Measurements from ENCODE around the gene ZNF766. TPM values are rescaled to one million over a fixed set of nuclear protein-coding genes. Genes with fewer than 3 reads are reported as not detected.
A peak's percentile ranks its signal among the peaks of the same experiment; 100 is the strongest.

Gene ZNF766
- total RNA-seq, 1 experiment from 2014 or later, result 17.9 TPM

DNA sequence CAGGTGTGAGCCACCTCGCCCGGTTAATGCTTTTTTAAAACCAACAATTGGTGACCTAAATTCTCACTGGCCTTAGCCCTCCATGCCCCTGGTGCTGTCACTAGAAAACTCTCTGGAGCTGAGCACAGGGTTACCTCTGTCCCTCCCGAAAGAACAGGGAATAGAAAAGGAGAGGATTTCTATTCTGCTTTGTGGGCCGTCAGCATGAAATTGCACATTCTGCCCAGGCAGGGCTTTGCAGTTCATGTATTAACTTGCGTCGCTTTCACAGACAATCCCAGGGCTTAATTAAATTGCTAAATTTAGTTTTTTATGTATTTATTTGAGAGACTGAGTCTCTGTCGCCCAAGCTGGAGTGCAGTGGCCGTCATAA, 27.0 kb downstream of the ZNF766 start:
- intact Hi-C loops (cut with micrococcal nuclease), result loop anchor here (2.0 kb wide), 1 partner anchor 28 kb away; the partner anchor contains the start of gene ZNF766

DNA sequence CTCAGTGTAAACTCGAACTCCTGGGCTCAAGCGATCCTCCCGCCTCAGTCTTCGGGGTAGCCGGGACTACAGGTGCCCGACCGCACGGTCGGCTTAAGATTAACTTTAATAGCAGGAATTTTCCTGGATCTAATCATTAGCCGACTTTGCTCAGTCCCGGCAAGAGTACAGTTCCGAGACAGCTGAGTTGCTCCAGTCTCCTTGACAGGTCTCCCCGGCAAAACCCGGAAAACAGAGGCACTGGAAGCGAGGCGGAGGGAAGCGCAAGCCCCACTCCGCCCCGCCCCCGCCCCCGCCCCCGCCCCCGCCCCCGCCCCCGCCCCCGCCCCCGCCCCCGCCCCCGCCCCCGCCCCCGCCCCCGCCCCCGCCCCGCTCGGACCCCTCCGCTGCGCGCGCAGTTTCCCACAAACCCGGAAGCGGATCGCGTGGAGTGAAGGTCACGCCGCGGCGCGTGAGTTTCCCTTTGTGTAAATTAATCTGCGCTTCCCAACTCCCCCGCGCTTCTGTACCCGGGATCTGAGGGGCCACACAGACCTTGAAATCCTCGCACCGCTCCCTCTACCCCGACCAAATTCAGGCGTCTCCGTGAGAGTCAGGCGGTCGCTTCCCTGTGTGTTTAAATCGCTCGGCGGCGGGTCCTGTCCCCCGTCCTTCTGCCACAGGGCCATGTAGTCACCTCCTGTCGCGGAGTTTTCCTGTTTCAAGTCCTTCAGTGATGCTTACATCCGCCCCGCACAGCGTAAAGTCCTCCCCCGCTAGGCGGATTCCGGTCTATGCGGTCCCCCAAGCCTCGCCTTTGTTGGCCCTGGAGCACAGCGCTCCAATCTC, 27.6 kb downstream of the ZNF766 start, which contains the start of gene ZNF480:
Gene ZNF480, plus strand, starts transcription at position 397 of the 828 bp plus-strand sequence. CDS start 3,244 bp downstream, outside the sequence.
- H3K9me3 ChIP-seq (ENCODE audit: control insufficient read depth in 1 of 2, insufficient read depth in 1 of 2, low read depth in 1 of 2, low read length in 2 of 2), result peaks cover 11 to 16% of the 10 kb centered on the region in 2 experiments; a peak in 2 of 4 replicates
- peak; percentile 82 for ATAC-seq
- no peak for TF ChIP-seq EGR1 (IDR thresholded peaks at IDR 0.05; ENCODE audit: low read depth)
- TF ChIP-seq SP1 (IDR thresholded peaks at IDR 0.05; ENCODE audit: low read depth), result no peak
- TF ChIP-seq SRF (IDR thresholded peaks at IDR 0.05; ENCODE audit: low read depth), result no peak
- TF ChIP-seq CBX3 (IDR thresholded peaks at IDR 0.05; ENCODE audit: low read depth), result no peak
- no peak for TF ChIP-seq FOSL1 (IDR thresholded peaks at IDR 0.05; ENCODE audit: low read depth)
- peak; percentile 65; the same call in 1 of the 2 replicates for TF ChIP-seq SIN3A (IDR thresholded peaks at IDR 0.05; ENCODE audit: low read depth)
- no peak for TF ChIP-seq RAD21 (IDR thresholded peaks at IDR 0.05; ENCODE audit: low read depth)
- TF ChIP-seq, protein P1, sequence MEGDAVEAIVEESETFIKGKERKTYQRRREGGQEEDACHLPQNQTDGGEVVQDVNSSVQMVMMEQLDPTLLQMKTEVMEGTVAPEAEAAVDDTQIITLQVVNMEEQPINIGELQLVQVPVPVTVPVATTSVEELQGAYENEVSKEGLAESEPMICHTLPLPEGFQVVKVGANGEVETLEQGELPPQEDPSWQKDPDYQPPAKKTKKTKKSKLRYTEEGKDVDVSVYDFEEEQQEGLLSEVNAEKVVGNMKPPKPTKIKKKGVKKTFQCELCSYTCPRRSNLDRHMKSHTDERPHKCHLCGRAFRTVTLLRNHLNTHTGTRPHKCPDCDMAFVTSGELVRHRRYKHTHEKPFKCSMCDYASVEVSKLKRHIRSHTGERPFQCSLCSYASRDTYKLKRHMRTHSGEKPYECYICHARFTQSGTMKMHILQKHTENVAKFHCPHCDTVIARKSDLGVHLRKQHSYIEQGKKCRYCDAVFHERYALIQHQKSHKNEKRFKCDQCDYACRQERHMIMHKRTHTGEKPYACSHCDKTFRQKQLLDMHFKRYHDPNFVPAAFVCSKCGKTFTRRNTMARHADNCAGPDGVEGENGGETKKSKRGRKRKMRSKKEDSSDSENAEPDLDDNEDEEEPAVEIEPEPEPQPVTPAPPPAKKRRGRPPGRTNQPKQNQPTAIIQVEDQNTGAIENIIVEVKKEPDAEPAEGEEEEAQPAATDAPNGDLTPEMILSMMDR (IDR thresholded peaks at IDR 0.05 in 2 of 3, conservative IDR thresholded peaks at IDR 0.05 in 1 of 3; ENCODE audit: borderline replicate concordance in 1 of 3, insufficient read depth in 1 of 3, low read depth in 2 of 3, low read length in 2 of 3), result 0 out of 6 replicates have a peak, but pooled peaks of 1 of the 3 experiments have one; percentile 7
- no peak for TF ChIP-seq CEBPB (IDR thresholded peaks at IDR 0.05; ENCODE audit: low read depth)
- TF ChIP-seq JUND (IDR thresholded peaks at IDR 0.05), result no peak

More for the DNA sequence above, 27.0 kb downstream of the ZNF766 start:
- Histone ChIP-seq H3K4me3 (replicated peaks in 1 of 2; ENCODE audit: low read depth in 1 of 2, low read length in 2 of 2) (peak overlapping the region; percentile 46 to 89), H3K79me2 (ENCODE audit: insufficient read depth, low read length) (peaks cover 6% of the 10 kb centered on the region), H3K9me2 (ENCODE audit: insufficient read depth) (no peaks in the 10 kb centered on the region), H3K4me2 (ENCODE audit: low read length) (peak overlapping the region; percentile 56), H3K9me3 (ENCODE audit: control insufficient read depth in 1 of 2, insufficient read depth in 1 of 2, low read depth in 1 of 2, low read length in 2 of 2) (peaks cover 10 to 11% of the 10 kb centered on the region in 2 experiments; a peak in 2 of 4 replicates), H4K20me1 (ENCODE audit: insufficient read depth) (no peaks in the 10 kb centered on the region), H3K4me1 (ENCODE audit: control insufficient read depth in 1 of 2, insufficient read depth in 2 of 2, low read length in 2 of 2) (peaks cover 0 to 12% of the 10 kb centered on the region in 2 experiments; a peak in 2 of 4 replicates), H2AFZ (ENCODE audit: low read depth, low read length, poor library complexity, severe bottlenecking) (no peak overlapping the region), H3K36me3 (ENCODE audit: control insufficient read depth in 1 of 2, insufficient read depth in 2 of 2, low read length in 2 of 2) (peaks cover 7 to 28% of the 10 kb centered on the region in 2 experiments; a peak in 3 of 4 replicates), H3K27me3 (ENCODE audit: insufficient read depth, low read length) (no peaks in the 10 kb centered on the region), H3K27ac (ENCODE audit: low read depth, low read length) (peak overlapping the region; percentile 24; the same call in 1 of the 2 replicates), H3K9ac (ENCODE audit: low read length) (no peak overlapping the region)
- DNase-seq (ENCODE audit: low read depth, low spot score) (no peak), ATAC-seq (no peak)
- RAD21 ChIA-PET (ENCODE audit: low non-redundant PET in 1 of 2, low total read pairs in 2 of 2, uncharacterized antibody in 2 of 2, unreplicated experiment in 2 of 2), result no interaction called here
- no TSS peak for BruUV-seq (replicated peaks)
- TF ChIP-seq POLR2AphosphoS5 (IDR thresholded peaks at IDR 0.05; ENCODE audit: low read depth, low read length), result no peak
- TF ChIP-seq, protein P2, sequence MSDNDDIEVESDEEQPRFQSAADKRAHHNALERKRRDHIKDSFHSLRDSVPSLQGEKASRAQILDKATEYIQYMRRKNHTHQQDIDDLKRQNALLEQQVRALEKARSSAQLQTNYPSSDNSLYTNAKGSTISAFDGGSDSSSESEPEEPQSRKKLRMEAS (IDR thresholded peaks at IDR 0.05), result no peak
- TF ChIP-seq POLR2A (IDR thresholded peaks at IDR 0.05; ENCODE audit: borderline replicate concordance, extremely low read depth, insufficient read depth, insufficient read length), result no peak
- TF ChIP-seq JUND (IDR thresholded peaks at IDR 0.05), result no peak
- TF ChIP-seq SP1 (IDR thresholded peaks at IDR 0.05; ENCODE audit: low read depth), result no peak
- TF ChIP-seq EZH2 (IDR thresholded peaks at IDR 0.05), result no peak
- no peak for TF ChIP-seq FOSL1 (IDR thresholded peaks at IDR 0.05; ENCODE audit: low read depth)
- no peak for TF ChIP-seq SIN3A (IDR thresholded peaks at IDR 0.05; ENCODE audit: low read depth)
- no peak for TF ChIP-seq EZH2phosphoT487 (IDR thresholded peaks at IDR 0.05; ENCODE audit: borderline replicate concordance)
- TF ChIP-seq SRF (IDR thresholded peaks at IDR 0.05; ENCODE audit: low read depth), result no peak
- no peak for TF ChIP-seq RAD21 (IDR thresholded peaks at IDR 0.05; ENCODE audit: low read depth)
- CTCF ChIA-PET, result no interaction called here
- POLR2A ChIA-PET, result no interaction called here

More for the DNA sequence above, 27.6 kb downstream of the ZNF766 start, which contains the start of gene ZNF480:
- DNase-seq (ENCODE audit: low read depth, low spot score), result peak; percentile 18
- H4K20me1 ChIP-seq (ENCODE audit: insufficient read depth), result no peaks in the 10 kb centered on the region
- peaks cover 0 to 12% of the 10 kb centered on the region in 2 experiments; a peak in 2 of 4 replicates for H3K4me1 ChIP-seq (ENCODE audit: control insufficient read depth in 1 of 2, insufficient read depth in 2 of 2, low read length in 2 of 2)
- POLR2A ChIA-PET, result no interaction called here
- intact Hi-C loops (cut with micrococcal nuclease), result loop anchor here (2.0 kb wide), 1 partner anchor 28 kb away; the partner anchor contains the start of gene ZNF766
- peak within 1 kb of the TSS; percentile 73 to 89 for H3K4me3 ChIP-seq (replicated peaks in 1 of 2; ENCODE audit: low read depth in 1 of 2, low read length in 2 of 2)
- H3K27ac ChIP-seq (ENCODE audit: low read depth, low read length), result peak within 1 kb of the TSS; percentile 64
- TSS peak; percentile 72 for BruUV-seq (replicated peaks)
- no peak within 1 kb of the TSS for H2AFZ ChIP-seq (ENCODE audit: low read depth, low read length, poor library complexity, severe bottlenecking)
- peaks cover 6% of the 10 kb centered on the region for H3K79me2 ChIP-seq (ENCODE audit: insufficient read depth, low read length)
- no peaks in the 10 kb centered on the region for H3K9me2 ChIP-seq (ENCODE audit: insufficient read depth)
- H3K36me3 ChIP-seq (ENCODE audit: control insufficient read depth in 1 of 2, insufficient read depth in 2 of 2, low read length in 2 of 2), result peaks cover 11 to 31% of the 10 kb centered on the region in 2 experiments
- CTCF ChIA-PET, result no interaction called here
- RAD21 ChIA-PET (ENCODE audit: low non-redundant PET in 1 of 2, low total read pairs in 2 of 2, uncharacterized antibody in 2 of 2, unreplicated experiment in 2 of 2), result no interaction called here
- peak within 1 kb of the TSS; percentile 80 for H3K9ac ChIP-seq (ENCODE audit: low read length)
- H3K27me3 ChIP-seq (ENCODE audit: insufficient read depth, low read length), result no peaks in the 10 kb centered on the region
- peak within 1 kb of the TSS; percentile 73 for H3K4me2 ChIP-seq (ENCODE audit: low read length)

Measured in HCT116 (cell line).